ENCODE results near the gene PTPRR.

The PTPRR gene

GRCh38 chr12:70744178-70744577 lies 176.4 kb downstream of the PTPRR start:
- no peak overlapping the region for H3K4me3 ChIP-seq (ENCODE audit: low read length)
- H4K20me1 ChIP-seq (ENCODE audit: control insufficient read depth, insufficient read depth, low read depth, low read length): no peaks in the 10 kb centered on the region
- no peaks in the 10 kb centered on the region; the same call in 1 of the 2 replicates for H3K27me3 ChIP-seq (ENCODE audit: control insufficient read depth, low read length)
- no peak overlapping the region for H3K4me2 ChIP-seq (ENCODE audit: low read length)
- H3K79me2 ChIP-seq (ENCODE audit: control insufficient read depth, low read length): no peaks in the 10 kb centered on the region
- no peak overlapping the region for H3K27ac ChIP-seq (ENCODE audit: low read depth, low read length)
- H3K9me3 ChIP-seq (ENCODE audit: control insufficient read depth, insufficient read depth, low read length): no peaks in the 10 kb centered on the region
- H3K9me2 ChIP-seq (replicated peaks; ENCODE audit: control insufficient read depth, low read length): no peaks in the 10 kb centered on the region
- no peaks in the 10 kb centered on the region for H3K36me3 ChIP-seq (ENCODE audit: control insufficient read depth, low read length)
- no peaks in the 10 kb centered on the region for H3K4me1 ChIP-seq (ENCODE audit: control insufficient read depth, low read length)
- TF ChIP-seq, protein P1, sequence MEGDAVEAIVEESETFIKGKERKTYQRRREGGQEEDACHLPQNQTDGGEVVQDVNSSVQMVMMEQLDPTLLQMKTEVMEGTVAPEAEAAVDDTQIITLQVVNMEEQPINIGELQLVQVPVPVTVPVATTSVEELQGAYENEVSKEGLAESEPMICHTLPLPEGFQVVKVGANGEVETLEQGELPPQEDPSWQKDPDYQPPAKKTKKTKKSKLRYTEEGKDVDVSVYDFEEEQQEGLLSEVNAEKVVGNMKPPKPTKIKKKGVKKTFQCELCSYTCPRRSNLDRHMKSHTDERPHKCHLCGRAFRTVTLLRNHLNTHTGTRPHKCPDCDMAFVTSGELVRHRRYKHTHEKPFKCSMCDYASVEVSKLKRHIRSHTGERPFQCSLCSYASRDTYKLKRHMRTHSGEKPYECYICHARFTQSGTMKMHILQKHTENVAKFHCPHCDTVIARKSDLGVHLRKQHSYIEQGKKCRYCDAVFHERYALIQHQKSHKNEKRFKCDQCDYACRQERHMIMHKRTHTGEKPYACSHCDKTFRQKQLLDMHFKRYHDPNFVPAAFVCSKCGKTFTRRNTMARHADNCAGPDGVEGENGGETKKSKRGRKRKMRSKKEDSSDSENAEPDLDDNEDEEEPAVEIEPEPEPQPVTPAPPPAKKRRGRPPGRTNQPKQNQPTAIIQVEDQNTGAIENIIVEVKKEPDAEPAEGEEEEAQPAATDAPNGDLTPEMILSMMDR (IDR thresholded peaks at IDR 0.05; ENCODE audit: low read depth, low read length, poor library complexity, severe bottlenecking): no peak
- no peak for TF ChIP-seq EZH2phosphoT487 (IDR thresholded peaks at IDR 0.05; ENCODE audit: borderline replicate concordance, low read length)
- no peaks in the 10 kb centered on the region for H3F3A ChIP-seq (ENCODE audit: control insufficient read depth, insufficient read depth)

DNA sequence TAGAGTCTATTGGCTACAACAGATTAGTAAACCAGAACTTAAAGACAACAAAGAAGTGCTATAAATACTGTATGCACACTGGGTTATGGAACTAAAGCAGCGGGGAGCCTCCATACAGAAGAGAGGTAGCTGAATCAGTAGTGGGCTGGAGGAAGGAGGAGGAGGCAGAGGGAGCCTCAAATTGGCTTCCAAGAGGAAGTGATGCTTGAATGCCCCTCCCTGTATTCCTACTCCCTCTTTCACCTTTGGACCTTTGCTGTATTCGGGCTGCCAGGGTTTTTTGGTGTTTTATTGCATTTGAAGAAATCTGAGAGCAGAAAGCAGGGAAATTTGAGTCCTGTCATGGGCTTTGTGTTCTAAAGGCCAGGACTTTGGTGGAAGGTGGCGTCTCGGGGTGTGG lies 179.3 kb downstream of the PTPRR start:
- TF ChIP-seq, protein P1 (IDR thresholded peaks at IDR 0.05; ENCODE audit: low read depth, low read length, poor library complexity, severe bottlenecking): no peak
- TF ChIP-seq EZH2phosphoT487 (IDR thresholded peaks at IDR 0.05; ENCODE audit: borderline replicate concordance, low read length): no peak
- H3K4me3 ChIP-seq (ENCODE audit: low read length): no peak overlapping the region
- no peaks in the 10 kb centered on the region for H4K20me1 ChIP-seq (ENCODE audit: control insufficient read depth, insufficient read depth, low read depth, low read length)
- no peak overlapping the region for H3K27ac ChIP-seq (ENCODE audit: low read depth, low read length)
- no peaks in the 10 kb centered on the region for H3K9me3 ChIP-seq (ENCODE audit: control insufficient read depth, insufficient read depth, low read length)
- H3F3A ChIP-seq (ENCODE audit: control insufficient read depth, insufficient read depth): no peaks in the 10 kb centered on the region
- no peaks in the 10 kb centered on the region for H3K36me3 ChIP-seq (ENCODE audit: control insufficient read depth, low read length)
- no peak overlapping the region for H3K4me2 ChIP-seq (ENCODE audit: low read length)
- no peaks in the 10 kb centered on the region for H3K4me1 ChIP-seq (ENCODE audit: control insufficient read depth, low read length)
- H3K79me2 ChIP-seq (ENCODE audit: control insufficient read depth, low read length): no peaks in the 10 kb centered on the region
- H3K27me3 ChIP-seq (ENCODE audit: control insufficient read depth, low read length): no peaks in the 10 kb centered on the region; the same call in 1 of the 2 replicates
- no peaks in the 10 kb centered on the region for H3K9me2 ChIP-seq (replicated peaks; ENCODE audit: control insufficient read depth, low read length)

DNA sequence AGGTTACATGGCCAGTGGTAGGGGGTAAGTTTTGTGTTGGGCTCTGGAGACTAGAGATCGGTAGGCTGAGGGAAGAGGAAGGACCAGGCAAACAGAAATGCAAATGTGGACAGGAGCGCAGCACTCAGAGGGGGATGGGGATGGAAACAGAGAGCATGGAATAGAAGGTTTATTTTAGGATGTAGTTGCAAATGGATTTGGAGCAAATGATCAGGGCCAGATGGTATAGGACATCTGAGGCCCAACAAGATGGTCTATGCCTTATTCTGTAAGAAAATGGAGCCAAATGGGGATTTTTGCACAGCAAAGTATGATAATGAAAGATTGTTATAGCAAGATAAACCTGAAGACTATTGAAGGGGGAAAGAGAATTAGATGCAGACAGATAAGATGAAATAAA lies 180.8 kb downstream of the PTPRR start:
- no peaks in the 10 kb centered on the region for H3F3A ChIP-seq (ENCODE audit: control insufficient read depth, insufficient read depth)
- no peaks in the 10 kb centered on the region for H3K36me3 ChIP-seq (ENCODE audit: control insufficient read depth, low read length)
- no peaks in the 10 kb centered on the region for H3K4me1 ChIP-seq (ENCODE audit: control insufficient read depth, low read length)
- TF ChIP-seq EZH2phosphoT487 (IDR thresholded peaks at IDR 0.05; ENCODE audit: borderline replicate concordance, low read length): no peak
- TF ChIP-seq, protein P1 (IDR thresholded peaks at IDR 0.05; ENCODE audit: low read depth, low read length, poor library complexity, severe bottlenecking): no peak
- no peaks in the 10 kb centered on the region; the same call in 1 of the 2 replicates for H3K27me3 ChIP-seq (ENCODE audit: control insufficient read depth, low read length)
- no peak overlapping the region for H3K27ac ChIP-seq (ENCODE audit: low read depth, low read length)
- no peaks in the 10 kb centered on the region for H3K79me2 ChIP-seq (ENCODE audit: control insufficient read depth, low read length)
- H4K20me1 ChIP-seq (ENCODE audit: control insufficient read depth, insufficient read depth, low read depth, low read length): no peaks in the 10 kb centered on the region
- H3K4me2 ChIP-seq (ENCODE audit: low read length): no peak overlapping the region
- no peaks in the 10 kb centered on the region for H3K9me2 ChIP-seq (replicated peaks; ENCODE audit: control insufficient read depth, low read length)
- H3K4me3 ChIP-seq (ENCODE audit: low read length): no peak overlapping the region
- no peaks in the 10 kb centered on the region for H3K9me3 ChIP-seq (ENCODE audit: control insufficient read depth, insufficient read depth, low read length)

Measured in DOHH2 (cell line).